Activated CD4-positive, CD25-positive, alpha-beta regulatory T cell treated with anti-CD3 and anti-CD28 coated beads, Interleukin-2, amount 50 U/mL, for 72 hours (primary cell): ENCODE measurements around the gene CIC.
"Not testable (repeated sequence)": the region's sequence is repeated elsewhere in the genome, so short reads cannot be mapped to it uniquely, and the experiment has no call there.

Source experiments
- DNase-seq: peaks from one replicate; pipeline ENCODE4 v3.0.0; 2021

CIC gene

DNA sequence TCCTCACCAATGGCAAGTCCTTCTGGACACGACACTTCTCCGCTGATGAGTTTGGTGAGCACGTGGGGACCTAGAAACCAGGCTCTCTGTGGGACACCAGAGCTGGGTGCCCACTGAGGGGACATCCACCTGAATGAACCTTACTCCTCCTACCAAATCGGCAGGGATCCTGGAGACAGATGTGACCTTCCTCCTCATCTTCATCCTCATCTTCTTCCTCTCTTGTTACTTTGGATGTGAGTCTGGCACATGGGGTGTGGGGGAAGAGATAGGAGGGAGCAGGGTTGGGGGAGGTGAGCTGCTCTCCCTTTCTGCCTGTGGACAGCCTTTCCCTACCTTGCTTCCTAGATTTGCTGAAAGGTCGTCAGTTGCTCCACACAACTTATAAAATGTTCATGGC, 46.0 kb downstream of the CIC start:
- DNase-seq = no peak

DNA sequence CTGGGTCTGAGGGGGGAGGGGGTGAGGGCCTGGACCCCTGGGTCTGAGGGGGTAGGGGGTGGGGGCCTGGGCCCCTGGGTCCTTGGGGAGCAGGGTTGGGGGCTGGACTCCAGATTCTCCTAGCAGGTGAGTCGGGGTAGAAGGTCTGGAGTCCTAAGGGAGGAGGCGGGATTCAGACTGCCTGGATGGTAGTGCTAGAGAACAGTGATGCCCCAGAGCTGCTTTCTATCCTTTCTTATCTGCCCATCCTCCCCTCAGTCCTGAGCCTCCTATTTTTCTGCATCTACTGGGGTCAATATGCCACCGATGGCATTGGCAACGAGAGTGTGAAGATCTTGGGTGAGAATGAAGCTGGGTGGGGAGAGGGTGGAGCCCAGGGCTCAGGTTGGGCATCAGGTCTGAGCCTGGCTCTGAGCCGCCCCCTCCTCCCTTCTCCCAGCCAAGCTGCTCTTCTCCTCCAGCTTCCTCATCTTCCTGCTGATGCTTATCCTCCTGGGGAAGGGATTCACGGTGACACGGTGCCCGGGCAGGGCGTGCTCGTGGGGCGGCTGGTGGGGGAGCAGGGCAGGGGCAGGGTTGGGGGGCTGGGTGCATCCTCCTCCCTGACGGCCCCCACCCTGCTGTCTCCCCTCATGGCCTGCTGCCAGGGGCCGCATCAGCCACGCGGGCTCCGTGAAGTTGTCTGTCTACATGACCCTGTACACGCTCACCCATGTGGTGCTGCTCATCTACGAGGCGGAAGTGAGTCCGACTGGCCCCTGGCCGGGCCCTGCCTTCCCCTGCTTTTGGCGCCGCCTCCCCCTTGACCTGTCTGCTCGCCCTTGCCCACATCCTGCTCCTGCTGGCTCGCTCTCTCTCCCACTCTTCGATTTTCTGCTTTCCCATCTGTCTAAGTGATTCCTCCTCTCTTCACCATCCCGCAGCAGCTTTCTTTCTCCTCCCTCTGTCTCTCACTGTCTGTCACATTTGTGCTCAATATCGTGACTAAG, 47.5 kb downstream of the CIC start:
- DNase-seq = no peak

DNA sequence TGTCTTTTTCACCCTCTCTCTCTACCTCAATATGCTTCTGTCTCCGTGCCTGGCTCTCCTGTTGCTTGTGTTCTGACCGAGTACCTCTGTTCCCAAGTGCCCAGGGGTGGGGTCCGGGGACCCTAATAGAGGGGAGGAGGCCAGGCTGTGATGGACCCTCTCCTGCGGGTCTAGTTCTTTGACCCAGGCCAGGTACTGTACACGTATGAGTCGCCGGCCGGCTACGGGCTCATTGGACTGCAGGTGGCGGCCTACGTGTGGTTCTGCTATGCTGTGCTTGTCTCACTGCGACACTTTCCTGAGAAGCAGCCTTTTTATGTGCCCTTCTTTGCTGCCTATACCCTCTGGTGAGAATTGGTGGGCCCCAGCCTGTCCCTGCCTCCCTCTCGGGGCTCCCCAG, 48.5 kb downstream of the CIC start:
- no peak for DNase-seq

DNA sequence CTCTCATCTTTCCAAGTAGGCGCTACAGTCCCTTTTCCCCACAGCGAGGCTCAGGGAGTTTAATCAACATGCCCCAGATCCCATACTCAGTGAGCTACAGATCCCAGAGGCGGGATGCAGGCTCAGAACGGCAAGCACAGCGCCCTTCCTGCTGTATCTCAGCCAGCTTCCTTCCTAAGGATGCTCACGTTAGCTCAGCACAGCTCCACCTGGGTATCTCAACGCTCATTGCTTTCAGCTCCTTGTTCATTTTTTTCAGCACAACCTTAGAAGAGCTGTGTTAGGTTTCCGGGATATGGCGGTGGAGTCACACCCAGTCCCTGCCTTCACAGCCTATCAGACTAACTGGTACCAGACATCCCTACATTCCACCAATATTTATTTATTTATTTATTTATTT, 53.3 kb downstream of the CIC start:
- no peak for DNase-seq

DNA sequence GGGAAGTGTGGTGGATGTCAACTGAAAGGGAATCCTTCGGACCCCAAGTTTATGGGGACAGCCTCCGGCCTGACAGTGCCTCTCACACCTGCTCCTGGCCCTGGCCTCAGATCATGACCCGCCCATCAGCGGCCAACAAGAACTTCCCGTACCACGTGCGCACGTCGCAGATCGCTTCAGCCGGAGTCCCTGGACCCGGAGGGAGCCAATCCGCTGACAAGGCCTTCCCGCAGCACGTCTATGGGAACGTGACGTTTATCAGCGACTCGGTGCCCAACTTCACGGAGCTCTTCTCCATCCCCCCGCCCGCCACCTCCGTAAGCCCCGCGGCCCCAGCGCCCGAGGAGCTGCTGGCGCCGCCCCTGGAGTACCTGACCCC, 54.4 kb downstream of the CIC start:
- DNase-seq = no peak

DNA sequence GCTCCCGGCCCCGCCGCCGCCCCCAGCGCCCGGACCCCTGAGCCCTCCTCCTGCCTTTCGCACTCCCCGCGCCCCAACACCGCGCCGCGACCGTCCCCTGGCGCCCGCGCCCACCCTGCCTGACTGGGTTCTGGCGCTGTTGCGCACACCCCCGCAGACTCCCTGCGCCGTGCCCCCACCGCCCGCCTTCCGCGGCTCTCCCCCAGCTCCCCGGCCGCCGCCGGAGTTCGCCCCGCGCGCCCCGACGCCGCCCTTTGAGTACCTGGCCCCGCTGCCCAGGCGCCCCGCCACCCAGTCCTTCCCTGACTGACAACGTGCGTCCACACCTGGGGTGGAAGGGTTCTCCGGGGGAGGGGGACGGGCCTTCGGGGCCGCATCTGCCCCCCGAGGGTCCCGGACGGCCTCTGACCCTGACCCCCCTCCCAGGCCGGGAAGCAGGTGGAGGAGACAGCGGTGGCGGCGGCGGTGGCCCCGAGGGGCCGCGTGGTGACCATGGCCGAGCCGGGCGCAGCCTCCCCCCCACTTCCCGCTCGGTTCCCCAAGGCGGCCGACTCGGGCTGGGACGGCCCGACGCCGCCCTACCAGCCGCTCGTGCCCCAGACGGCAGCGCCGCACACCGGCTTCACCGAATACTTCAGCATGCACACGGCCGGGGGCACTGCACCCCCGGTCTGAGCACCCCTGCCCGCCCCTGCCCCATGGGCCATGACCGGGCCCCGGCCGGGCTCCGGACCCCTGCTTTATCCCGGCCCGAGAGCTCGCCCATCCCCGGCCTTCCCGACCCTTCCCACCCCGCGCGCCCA, 55.0 kb downstream of the CIC start:
- DNase-seq = peak; percentile 44

DNA sequence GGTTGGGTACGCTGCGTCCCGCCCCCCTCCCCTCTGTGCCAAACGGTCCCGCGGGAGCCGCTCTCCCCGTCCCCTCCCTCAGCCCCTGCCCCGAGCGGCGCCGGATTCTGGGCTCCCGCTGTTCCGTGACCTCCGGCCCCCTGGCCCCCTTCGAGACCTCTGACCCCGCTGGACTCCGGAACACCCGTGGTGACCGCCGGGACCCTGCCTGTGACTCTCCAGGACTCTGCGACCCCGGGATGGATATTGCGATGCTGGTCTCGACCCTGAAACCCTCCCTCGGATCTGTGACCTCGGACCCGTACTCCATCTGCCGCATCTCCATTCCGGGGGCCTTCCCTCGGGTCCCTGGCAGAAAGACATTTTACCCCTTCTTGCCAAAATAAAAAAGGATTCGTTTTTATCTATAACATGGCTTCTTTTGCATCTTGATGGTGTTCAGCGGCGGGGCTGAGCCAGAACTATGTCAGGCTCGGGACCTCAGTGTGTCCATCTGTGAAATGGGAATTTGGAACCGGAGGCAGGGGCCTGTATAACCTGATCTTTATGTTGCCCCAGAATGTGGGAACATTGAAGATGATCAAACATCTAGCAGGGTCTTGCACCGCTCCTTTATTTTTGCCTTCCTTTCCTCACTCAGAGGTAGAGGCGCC, 55.7 kb downstream of the CIC start:
- no peak for DNase-seq

DNA sequence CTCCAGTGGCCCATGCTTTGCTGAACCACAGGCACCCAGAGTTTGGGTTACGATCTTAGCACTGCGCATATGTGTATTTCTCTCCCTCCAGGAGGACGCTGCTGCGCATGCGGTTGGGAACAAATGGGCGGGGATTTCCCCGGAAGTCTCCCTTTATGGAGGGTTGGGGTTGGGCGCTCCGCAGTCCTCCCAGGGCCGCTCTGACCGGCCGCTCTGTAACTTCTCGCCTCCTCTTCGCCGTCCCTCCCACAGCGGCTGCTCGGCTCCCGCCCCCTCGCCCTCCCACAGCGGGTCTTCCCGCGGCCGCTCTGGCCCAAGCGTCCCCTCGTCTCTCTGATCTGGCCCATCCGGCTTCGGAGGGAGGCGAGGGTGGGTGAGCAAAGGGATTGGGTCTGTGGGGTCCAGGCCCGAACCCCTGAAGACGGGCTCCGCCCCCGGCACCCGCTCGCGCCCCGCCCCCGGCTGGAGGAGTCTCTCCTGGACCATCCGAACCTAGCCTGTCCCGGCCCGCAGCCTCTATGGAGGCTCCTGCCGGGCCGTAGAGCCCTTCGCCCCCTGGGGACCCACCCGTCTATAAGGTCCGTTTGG, 56.4 kb downstream of the CIC start, which contains the start of gene MEGF8:
TSS of gene MEGF8 (plus strand) at position 328 of the 588 bp plus-strand sequence. CDS start 609 bp downstream, outside the sequence.
- peak; percentile 96 for DNase-seq

DNA sequence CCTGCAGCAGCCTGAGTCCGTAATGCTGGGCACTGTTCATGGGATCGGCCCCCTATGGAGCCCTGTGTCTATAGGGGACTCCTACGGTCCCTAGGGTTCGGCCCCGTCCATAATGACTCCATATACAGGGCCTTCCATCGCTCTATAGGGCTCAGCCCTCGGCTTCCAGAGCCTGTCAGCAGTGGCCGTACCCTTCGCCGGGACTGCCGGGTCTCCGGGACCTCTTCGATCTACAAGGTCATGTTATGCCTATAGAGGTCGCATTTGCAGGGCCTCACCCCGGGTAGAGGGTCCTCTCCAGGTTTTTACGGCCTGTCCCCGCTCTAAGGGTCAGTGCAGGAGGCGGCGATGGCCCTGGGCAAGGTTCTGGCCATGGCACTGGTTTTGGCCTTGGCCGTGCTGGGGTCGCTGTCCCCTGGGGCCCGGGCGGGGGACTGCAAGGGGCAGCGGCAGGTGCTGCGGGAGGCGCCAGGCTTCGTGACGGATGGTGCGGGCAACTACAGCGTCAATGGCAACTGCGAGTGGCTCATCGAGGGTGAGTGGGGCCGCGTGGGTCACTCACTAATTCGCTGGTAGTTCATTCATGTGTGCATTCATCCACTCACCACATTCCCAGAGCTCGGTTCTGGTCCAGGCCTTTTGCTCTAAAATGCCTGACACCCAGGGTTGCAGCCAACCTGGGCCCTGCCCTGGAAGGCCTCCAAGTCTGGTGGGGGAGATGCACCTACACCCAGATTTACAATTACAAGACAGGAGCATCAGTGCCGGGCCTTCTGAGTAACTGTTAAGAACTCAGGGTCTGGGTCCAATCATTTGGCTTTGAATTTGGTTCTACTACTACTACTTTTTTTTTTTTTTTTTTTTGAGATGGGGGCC, 57.1 kb downstream of the CIC start:
- DNase-seq = peak; percentile 38

DNA sequence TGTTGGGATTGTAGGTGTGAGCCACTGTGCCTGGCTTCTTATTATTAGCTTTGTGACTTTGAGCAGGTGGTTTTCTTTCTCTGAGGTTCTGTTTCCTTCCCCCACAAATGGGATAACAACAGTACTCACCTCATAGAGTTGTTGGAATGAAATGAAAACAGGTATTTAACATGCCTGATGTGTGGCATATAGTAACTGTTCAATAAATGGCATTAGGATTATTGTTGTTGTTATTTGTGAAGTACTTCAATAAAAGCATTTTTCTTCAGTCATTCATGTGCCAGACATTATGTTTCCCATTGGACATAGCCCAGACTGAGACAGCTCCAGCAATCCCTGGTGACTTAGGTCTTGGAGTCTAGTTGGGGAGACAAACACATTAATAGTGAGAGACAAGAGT, 57.9 kb downstream of the CIC start:
- DNase-seq = no peak

DNA sequence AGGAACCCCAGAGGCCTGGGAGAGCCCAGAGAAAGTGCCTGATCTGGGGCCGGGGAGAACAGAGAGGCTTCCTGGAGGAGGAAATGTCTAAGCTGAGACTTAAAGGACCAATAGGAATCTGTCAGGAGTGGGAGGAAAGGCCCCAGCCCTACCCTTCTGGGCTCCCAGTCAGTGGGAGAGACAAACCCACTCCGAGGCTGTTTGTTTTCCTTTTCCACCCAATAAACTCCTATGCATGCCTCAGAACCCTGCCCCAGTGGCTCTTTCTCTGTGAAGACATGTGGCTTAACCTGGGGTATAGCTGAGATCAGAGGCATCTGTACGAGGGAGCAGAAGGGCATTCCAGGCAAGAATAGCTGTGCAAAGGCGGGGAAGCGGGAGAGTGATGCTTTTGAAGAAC, 58.3 kb downstream of the CIC start:
- no peak for DNase-seq

DNA sequence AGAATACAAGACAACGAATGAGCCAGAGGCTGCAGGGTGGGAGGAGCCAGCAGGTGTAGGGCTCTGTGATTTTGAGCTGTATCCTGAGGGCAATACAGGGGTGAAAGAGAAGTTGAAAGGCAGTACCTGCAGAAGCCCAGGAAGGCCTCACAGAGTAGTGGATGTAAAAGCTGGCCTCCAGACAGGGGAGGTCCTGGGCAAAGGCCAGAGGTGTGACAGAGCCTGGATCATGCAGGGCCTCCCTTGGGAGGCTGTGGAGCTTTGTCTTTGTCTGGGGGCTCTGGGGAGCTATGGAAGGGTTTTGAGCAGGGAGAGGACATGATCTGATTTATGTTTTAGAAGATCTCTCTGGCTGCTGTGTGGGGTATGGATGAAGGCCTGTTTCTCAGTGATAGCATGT, 59.1 kb downstream of the CIC start:
- DNase-seq = no peak

DNA sequence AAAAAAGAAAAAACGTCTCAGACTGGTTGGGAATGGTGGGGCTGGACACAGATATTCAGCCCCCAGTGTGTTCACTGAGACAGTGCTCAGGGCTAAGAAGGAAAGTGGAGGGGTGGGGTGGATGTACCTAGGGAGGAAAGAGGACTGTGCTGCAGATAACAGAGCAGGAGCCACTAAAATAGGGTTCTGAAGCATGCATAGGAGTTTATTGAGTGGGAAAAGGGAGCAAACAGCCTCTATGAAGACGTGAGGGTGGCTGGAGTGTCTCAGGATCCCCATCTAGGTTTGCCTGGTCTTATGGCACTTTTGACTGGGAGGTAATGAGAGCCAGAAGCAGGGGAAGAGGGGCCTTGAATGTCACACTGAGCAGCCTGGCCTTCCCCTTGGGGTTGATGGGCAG, 59.8 kb downstream of the CIC start:
- DNase-seq = no peak

DNA sequence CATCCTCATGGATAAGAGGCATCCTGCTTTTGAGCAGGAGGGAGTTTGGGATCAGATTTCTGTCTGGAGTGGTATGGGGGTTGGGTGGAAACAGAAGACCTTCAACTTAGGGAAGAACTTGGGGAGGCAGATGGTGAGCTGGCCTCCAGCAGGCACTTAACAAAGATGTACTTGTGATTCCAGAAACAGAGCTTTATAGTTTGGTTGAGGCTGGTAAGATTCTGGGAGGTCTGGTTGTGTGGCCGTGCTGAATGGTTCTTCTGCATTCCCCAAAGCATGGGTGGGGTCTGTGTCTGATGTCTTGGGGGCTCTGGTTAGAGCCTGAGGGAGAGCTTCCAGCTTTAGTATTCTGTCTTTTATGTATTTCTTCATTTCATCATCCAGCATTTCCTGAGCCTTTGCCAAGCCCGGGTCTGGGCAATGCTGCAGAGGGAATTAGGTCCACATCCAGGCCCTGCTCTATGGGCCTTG, 61.2 kb downstream of the CIC start:
- no peak for DNase-seq

DNA sequence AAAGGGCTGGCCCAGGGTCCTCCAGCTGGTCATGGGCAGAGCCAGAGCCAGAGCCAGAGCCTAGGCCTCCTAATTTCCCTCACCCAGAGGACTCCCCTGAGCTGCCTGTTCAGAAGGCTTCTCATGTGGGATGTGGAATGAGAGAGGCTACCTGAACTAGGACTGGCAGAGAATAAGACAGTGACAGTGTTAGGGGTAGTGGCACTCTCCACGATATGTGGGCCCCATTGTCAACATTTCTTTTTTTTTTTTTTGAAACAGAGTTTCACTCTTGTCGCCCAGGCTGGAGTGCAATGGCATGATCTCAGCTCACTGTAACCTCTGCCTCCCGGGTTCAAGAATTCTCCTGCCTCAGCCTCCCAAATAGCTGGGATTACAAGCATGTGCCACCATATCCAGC, 62.3 kb downstream of the CIC start:
- not testable (repeated sequence) for DNase-seq

DNA sequence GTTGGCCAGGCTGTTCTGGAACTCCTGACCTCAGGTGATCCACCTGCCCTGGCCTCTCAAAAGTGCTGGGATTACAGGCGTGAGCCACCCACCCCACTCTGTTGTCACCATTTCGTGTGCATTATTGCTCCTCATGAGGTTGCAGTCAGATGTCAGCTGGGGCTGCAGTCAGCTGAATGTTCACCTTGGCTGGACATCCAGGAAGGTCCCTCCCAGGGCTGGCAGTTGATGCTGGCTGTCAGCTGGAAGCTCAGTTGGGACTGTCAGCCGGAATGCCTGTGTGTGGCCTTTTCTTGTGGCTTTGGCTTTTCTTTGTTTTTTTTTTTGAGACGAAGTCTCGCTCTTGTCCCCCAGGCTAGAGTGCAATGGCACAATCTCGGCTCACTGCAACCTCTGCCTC, 63.0 kb downstream of the CIC start:
- DNase-seq = no peak

DNA sequence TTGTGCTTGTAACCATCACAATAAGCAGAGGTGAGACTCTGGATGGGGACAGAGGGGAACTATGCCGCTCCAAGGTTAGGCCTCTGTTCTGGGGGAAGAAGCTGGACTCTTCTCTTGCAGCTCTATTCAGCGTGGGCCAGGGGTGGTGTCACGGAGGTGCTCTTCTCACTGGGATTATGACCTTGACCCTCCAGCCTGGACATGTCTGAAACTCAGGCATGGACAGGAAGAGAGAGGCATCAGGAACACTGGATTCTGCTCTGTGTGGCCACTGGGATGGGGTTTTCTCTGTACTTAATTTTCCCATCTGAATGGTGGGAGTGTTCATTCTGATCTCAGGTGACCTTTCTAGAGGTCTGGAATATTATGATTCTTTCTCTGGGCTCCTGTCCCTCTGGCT, 64.0 kb downstream of the CIC start:
- DNase-seq = no peak

DNA sequence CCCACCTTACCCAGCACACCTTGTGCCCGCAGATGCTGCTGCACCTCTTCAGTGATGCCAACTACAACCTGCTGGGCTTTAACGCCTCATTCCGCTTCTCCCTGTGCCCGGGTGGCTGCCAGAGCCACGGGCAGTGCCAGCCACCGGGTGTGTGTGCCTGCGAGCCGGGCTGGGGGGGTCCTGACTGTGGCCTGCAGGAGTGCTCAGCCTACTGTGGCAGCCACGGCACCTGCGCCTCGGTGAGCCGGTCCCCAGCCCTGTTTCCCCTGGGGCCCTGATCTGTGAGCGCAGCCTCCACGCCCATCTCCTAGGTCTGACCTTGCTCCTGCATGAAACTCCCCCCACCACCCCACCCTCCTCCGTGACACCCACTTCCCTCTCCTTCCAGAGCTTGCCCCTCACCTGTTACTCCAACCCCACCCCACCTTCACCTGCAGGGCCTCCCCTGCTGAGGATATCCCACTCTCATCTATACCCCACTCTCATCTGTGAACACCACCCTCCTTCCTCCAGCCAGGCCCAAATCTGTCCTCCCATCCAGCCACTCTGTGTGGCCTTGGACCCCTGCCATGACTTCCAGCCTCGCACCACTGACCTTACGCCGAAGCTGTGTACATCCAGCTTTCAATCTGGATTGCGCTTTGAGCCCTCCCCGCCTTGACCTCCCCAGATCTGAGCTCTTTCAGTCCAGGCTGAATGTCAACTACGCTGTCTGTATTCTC, 65.1 kb downstream of the CIC start:
- DNase-seq = no peak

DNA sequence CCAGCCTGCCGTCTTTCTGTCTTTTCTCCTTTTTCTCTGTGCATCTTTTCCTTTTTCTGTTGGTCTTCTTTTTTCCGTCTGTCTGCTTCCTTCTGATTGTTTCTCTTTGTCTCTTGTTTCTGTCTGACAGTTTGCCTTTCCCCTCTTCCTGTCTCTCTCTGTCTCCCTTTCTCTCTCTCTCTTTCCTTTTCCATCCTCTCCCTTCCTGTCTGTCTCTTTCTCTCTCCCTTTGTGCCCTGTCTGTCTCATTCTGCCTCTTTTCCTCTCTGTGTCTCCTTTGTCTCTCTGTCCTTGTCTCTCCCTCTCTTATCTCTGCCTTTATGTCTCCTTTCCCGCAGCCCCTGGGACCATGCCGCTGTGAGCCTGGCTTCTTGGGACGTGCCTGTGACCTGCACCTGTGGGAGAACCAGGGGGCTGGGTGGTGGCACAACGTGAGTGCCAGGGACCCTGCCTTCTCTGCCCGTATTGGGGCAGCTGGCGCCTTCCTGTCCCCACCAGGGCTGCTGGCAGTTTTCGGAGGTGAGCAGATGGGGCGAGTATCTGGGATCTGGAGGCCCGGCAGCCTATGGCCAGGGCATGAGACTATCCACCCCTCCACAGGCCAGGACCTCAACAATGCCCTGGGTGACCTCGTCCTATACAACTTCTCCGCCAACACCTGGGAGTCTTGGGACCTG, 65.8 kb downstream of the CIC start:
- DNase-seq = no peak

DNA sequence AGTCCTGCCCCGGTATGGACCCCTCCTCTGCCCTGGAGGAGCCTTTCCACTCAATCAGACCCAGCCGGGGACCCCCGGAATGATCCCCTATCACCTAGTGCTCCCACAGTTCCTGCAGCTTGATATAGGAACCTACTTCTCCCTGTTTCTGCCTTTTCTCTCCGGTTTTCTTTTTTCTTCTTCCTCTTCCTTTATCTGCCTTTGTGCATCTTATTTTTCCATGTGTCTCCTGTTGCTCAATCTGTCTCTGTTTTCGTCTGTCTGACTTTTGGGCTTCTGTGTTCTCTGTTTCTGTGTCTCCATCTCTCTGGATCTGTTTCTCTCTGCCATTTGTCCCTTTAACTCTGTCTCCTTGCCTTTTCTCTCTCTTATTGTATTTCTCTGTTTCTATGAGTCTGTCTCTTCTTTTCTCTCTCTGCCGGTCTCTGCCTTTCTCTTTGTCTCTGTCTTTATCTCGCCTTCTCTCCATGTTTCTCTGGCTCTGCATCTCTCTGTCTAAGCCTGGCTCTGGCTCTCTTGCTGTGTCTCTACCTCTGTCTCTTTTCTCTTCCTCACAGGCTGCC, 66.4 kb downstream of the CIC start:
- DNase-seq = no peak
